Activated CD4-positive, CD25-positive, alpha-beta regulatory T cell (primary cell): Measurements from ENCODE around the gene MID1IP1.

ENCODE experiments used
- DNase-seq, 4 experiments: peaks; one replicate each; lab custom pipeline; 2025; lab: John Stamatoyannopoulos, UW

Gene MID1IP1

DNA sequence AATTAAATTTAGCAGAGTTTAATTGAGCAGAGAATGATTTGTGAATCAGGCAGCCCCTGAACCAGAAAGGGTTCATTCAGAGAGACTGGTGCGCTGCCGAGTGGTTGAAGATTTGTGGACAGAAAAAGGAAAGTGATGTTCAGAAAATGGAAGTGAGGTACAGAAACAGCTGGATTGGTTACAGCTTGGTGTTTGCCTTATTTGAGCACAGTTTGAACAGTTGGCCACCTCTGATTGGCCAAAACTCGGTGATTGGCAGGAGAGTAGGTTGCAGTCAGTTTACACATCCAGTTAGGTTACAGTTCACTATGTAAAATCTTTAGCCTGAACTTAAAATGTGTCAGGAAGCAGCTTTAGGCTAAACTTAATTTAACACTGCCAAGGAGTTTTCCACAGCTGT lies 14.9 kb downstream of the MID1IP1 start:
- no peak for DNase-seq

- DNase-seq = no peak
Measured at GRCh38 chrX:38817004-38817703, 15.9 kb downstream of the MID1IP1 start.

DNA sequence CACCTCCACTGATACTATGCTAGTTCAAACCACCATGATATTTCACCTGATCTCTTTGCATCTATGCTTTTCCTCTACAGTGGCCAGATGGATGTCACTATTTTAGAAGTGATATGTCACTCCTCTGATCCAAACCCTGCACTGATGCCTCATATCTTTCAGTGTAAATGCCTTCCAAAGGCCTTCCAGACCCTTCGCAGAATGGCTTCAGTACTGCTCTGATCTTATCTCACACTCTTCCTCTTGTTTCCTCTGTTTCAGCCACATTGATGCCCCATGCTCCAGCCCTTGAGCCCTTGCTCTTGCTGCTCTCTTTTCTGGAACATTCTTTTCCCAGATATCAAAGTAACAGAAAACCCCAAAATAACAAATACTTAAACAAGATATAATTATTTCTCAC lies 17.9 kb downstream of the MID1IP1 start:
- DNase-seq = no peak

- DNase-seq = no peak
Measured at GRCh38 chrX:38819709-38820108, 18.4 kb downstream of the MID1IP1 start.

DNA sequence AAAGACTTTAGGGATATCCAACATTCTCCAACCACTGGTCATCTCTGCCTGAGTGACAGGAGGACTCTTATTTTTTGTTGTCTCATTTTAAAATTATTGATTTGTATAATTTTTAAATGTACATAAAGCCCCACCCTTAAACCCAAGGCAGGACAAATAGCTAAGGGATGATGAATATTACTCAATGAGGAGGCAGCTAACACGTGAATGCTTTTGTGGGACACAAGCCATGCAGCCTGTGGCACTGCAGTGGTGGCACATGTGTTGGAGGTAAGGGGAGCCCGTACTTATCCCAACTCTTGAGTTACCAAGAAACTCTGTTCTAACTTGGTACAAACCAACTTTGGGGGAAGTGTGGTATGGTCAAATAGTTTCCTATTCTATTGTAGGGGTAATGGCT lies 19.5 kb downstream of the MID1IP1 start:
- no peak for DNase-seq

DNA sequence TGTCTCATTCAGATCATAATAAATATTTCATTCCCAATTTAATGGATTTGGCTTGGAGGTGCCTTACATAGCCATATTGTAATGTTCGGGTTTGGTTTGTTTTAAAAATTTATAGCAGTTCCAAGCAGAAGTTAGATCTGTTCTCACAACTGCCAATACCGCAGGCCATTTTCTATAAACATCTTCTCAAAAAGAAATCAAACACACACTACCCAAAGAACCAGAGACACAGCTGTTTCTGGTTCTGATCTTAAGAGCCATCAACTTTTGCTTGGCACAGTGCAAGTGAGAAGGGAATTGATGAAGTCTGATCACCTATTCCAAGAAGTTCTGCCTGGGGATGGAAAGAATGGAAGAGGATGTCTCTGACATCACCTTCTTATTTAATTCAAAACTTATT lies 22.9 kb downstream of the MID1IP1 start:
- no peak for DNase-seq

GRCh38 chrX:38831949-38832348 lies 30.7 kb downstream of the MID1IP1 start:
- DNase-seq = no peak

GRCh38 chrX:38837389-38837788 lies 36.1 kb downstream of the MID1IP1 start:
- no peak for DNase-seq

GRCh38 chrX:38839277-38839676 lies 38.0 kb downstream of the MID1IP1 start:
- DNase-seq = no peak

DNA sequence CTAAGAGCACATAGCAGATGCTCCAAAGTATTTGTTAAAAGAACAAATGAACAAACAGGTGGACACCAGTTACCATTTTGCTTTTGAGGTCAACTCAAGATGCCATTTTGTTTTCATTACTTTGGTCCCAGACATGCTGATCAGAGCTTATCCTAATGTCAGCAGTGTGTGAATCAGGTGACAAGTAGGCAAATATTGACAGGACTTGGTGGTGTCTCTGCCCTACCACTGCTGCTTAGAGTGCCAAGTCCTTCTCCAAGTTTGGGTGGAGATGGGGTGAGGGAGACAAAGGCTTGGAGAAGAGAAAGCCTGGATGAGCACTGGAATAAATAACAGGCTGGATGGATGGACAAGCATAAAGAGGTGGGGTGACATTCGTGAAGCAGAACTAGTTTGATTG lies 38.7 kb downstream of the MID1IP1 start:
- no peak for DNase-seq

DNA sequence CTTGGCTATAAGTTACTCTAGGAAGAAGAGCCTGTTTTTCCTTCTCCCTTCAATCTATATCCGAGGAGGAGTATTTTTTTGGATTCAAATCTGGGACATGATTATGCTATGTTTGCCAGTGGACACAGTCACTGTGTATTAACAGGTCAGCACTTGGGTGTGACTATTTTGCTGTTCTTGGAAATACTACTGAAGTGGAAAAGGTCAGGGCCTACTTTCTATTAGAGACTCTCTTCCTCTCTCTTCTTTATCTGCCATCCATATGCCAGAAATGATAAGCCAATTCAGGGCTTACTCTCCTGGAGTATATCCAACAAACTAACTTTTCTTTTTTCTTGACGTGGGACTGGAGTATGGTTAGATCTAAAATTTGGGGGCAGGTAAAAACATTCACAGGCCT lies 40.5 kb downstream of the MID1IP1 start:
- no peak for DNase-seq

- DNase-seq = no peak
Measured at GRCh38 chrX:38845426-38845825, 44.2 kb downstream of the MID1IP1 start.

DNA sequence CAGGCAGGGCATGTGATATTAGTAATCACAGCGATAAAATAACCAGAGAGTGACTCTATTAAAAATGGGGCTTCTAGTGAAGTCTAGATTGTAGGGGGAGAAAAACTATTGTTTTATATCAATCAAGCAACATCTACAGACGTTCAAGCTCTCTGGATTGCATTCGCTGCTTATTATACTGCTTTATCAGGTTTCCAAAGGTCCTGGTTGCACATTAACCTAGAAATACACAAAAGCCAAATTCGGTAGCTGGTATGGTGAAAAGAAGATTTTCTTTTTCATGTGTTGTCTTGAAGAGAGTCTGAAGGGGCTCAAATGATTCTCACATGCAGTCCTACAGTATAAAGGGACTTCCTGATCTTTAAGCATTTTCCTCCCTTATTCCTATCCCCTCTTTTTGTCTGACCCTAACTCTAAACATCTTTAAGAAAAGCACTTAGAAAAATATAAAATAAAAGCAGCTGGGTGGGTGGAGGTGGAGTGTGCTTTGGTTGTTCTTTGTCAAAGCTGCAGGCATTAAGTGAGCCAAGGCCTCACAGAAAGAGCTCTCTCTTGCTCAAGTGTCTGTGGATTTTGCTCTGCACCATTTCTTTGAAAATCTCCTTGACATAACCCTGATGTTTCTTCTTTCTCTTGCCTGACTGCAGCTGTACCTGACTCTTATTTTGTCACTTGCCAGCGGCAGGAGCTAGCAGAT lies 46.1 kb downstream of the MID1IP1 start:
- no peak for DNase-seq

GRCh38 chrX:38847903-38848230 lies 46.6 kb downstream of the MID1IP1 start:
- DNase-seq = no peak

DNA sequence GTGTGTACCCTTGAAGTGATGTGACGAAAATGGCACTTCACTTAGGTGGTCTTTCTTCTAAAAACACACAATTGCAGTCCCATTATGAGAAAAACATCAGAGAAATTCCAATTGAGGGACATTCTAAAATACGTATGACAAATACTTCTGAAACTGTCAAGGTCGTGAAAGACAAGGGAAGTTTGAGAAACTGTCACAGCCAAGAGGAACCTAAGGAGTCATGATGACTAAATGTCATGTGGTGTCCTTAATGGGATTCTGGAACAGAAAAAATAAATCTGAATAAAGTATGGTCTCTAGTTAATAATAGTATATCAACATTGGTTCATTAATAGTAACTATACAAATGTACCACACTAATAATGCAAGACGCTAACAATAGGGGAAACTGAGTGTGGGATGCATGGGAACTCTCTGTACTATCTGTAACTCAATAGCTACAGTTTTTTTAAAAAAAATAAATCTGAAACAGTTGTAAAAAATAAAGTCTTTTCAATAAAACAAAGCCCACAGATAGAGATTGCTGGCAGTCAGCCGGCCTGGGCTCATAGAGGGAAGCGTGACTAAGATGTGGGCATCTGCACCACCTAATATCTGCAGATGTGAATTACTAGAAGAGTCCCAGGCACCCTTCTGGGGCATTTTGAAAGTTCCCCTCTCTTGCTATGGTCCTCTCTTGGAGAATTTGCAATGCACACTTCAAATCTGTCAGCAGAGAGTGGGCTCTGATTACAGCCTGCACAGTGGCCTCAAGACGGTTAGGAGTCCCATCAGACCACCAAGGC lies 47.6 kb downstream of the MID1IP1 start:
- DNase-seq = no peak

GRCh38 chrX:38850807-38851544 lies 49.7 kb downstream of the MID1IP1 start:
- DNase-seq = no peak

- no peak for DNase-seq
Measured at GRCh38 chrX:38854305-38854704, 53.0 kb downstream of the MID1IP1 start.
